Measurements from ENCODE around the gene PLXNA4. TPM values are rescaled to one million over a fixed set of nuclear protein-coding genes. Genes with fewer than 3 reads are reported as not detected.

PLXNA4 gene
- total and polyA plus RNA-seq, 9 of the 15 experiments (the other 6 are each of a cell fraction or from before 2014, with no cell fraction given) = under 0.01 to 0.09 TPM; not detected in 7

GRCh38 chr7:132226957-132227290, 349.3 kb downstream of the PLXNA4 start (continued):
- TF ChIP-seq POU5F1 (IDR thresholded peaks at IDR 0.05; ENCODE audit: borderline replicate concordance, low read depth, low read length, partially characterized antibody) (no peak), RBM15 (IDR thresholded peaks at IDR 0.05; ENCODE audit: insufficient read depth, low read length) (no peak), DPF2 (IDR thresholded peaks at IDR 0.05) (no peak), RBFOX2 (IDR thresholded peaks at IDR 0.05; ENCODE audit: low read depth, low read length) (no peak), ZKSCAN1 (IDR thresholded peaks at IDR 0.05; ENCODE audit: low read depth, low read length) (no peak), SMC3 (conservative IDR thresholded peaks at IDR 0.05; ENCODE audit: insufficient read depth, low read depth, low read length) (no peak), MAFG (tag; conservative IDR thresholded peaks at IDR 0.05) (no peak), KAT2B (IDR thresholded peaks at IDR 0.05; ENCODE audit: low read depth, low read length) (no peak), HOXB6 (CRISPR knock-in tag; IDR thresholded peaks at IDR 0.05; ENCODE audit: borderline replicate concordance) (no peak), NR1H2 (CRISPR knock-in tag; IDR thresholded peaks at IDR 0.05) (no peak)

- H3K27ac ChIP-seq (ENCODE audit: extremely low read depth, low read depth, low read length) = no peak overlapping the region
- WGBS (ENCODE audit: insufficient coverage, low coverage, missing lambda C conversion rate) = under 1% methylated on average over 11 of the region's 11 CpGs
- H3K4me3 ChIP-seq = no peak overlapping the region
- DNase-seq (ENCODE audit: extremely low read depth in 1 of 4, low spot score in 3 of 4) (no peak), FAIRE-seq (peak; percentile 29), ATAC-seq (no peak)
- ChIA-PET POLR2A (interaction anchor here (0.6 to 0.9 kb wide), 2 partner anchors 15 to 454 kb away, joined by 3 read pairs; no protein-coding TSS in a partner anchor), CTCF (ENCODE audit: low intra/inter-chr PET ratio) (no interaction called here)
- BruUV-seq (replicated peaks) = no TSS peak
- no peaks in the 10 kb centered on the region for H3K36me3 ChIP-seq (ENCODE audit: control insufficient read depth, insufficient read depth, low read length)
- H4K20me1 ChIP-seq (replicated peaks; ENCODE audit: control insufficient read depth, insufficient read depth, low read length) = peaks cover 4% of the 10 kb centered on the region; the same call in 1 of the 2 replicates
- no peaks in the 10 kb centered on the region for H3K4me1 ChIP-seq (replicated peaks in 1 of 2; ENCODE audit: control insufficient read depth in 2 of 2, insufficient read depth in 2 of 2, low read length in 2 of 2)
- H3K9me3 ChIP-seq (replicated peaks; ENCODE audit: control insufficient read depth, insufficient read depth, low read depth, low read length) = no peaks in the 10 kb centered on the region
- peaks cover 4% of the 10 kb centered on the region for H3K9me1 ChIP-seq (ENCODE audit: control insufficient read depth, insufficient read depth, low read length)
- no peak overlapping the region for H3K9ac ChIP-seq (ENCODE audit: insufficient read depth in 1 of 2, low read depth in 2 of 2, low read length in 2 of 2)
- peaks cover 5 to 23% of the 10 kb centered on the region in 2 experiments; a peak in 3 of 5 replicates for H3K27me3 ChIP-seq (ENCODE audit: control insufficient read depth in 2 of 2, insufficient read depth in 2 of 2, low read length in 2 of 2)
- no peak overlapping the region for H3K4me2 ChIP-seq (ENCODE audit: insufficient read depth, low read length)
- H2AFZ ChIP-seq (ENCODE audit: low read depth, low read length) = no peak overlapping the region
- no peaks in the 10 kb centered on the region for H3K79me2 ChIP-seq (ENCODE audit: control insufficient read depth, insufficient read depth, low read length)
- in situ Hi-C loops (cut with MboI) (no loop called here), intact Hi-C loops (cut with micrococcal nuclease) (no loop called here)
- TF ChIP-seq RNF2 (IDR thresholded peaks at IDR 0.05) = no peak
- no peak for TF ChIP-seq KDM4B (IDR thresholded peaks at IDR 0.05; ENCODE audit: borderline replicate concordance in 2 of 2, low read depth in 1 of 2)
- TF ChIP-seq PRPF4 (IDR thresholded peaks at IDR 0.05; ENCODE audit: insufficient read depth, low read depth, low read length, poor library complexity, severe bottlenecking) = no peak
- TF ChIP-seq ESRRB (CRISPR knock-in tag; IDR thresholded peaks at IDR 0.05; ENCODE audit: borderline replicate concordance) = no peak
- TF ChIP-seq ZNF668 (CRISPR knock-in tag; IDR thresholded peaks at IDR 0.05) = no peak
- TF ChIP-seq NR3C1 (CRISPR knock-in tag; IDR thresholded peaks at IDR 0.05) = no peak
- TF ChIP-seq CTCFL (IDR thresholded peaks at IDR 0.05; ENCODE audit: borderline replicate concordance, insufficient read depth, low read depth, low read length, poor library complexity, severe bottlenecking) = no peak
- no peak for TF ChIP-seq HDAC6 (IDR thresholded peaks at IDR 0.05; ENCODE audit: low read depth, low read length)
- no peak for TF ChIP-seq ZNF785 (CRISPR knock-in tag; IDR thresholded peaks at IDR 0.05)
- TF ChIP-seq HNRNPK (IDR thresholded peaks at IDR 0.05; ENCODE audit: low read depth, low read length, poor library complexity, severe bottlenecking) = no peak
These were observed 350.0 kb downstream of the PLXNA4 start for GRCh38 chr7:132226046-132226956.
